ENCODE results near the gene ESPL1. TPM values are rescaled to one million over a fixed set of nuclear protein-coding genes. Genes with fewer than 3 reads are reported as not detected.

ESPL1 gene
- total RNA-seq, 4 donors from 2014 or later = 0.13 to 2.3 (median 0.64) TPM

GRCh38 chr12:53231921-53232645 lies 36.0 kb upstream of the ESPL1 start, which contains the start of gene RARG:
Gene RARG (minus strand): TSS chr12:53232209. CDS start chr12:53227545, 4,664 bp downstream.
- peak; percentile 20 to 27 for TF ChIP-seq POLR2A (IDR thresholded peaks at IDR 0.05)
- TF ChIP-seq EP300 (IDR thresholded peaks at IDR 0.05) = no peak
- peak; percentile 16 for TF ChIP-seq POLR2AphosphoS5 (IDR thresholded peaks at IDR 0.05)
- no peak for TF ChIP-seq CTCF (IDR thresholded peaks at IDR 0.05)
- WGBS, 2 donors (ENCODE audit: low coverage in 1 of 2) = 0% methylated on average over 3 to 10 of the region's 44 CpGs
- no peaks in the 10 kb centered on the region for H3K27me3 ChIP-seq
- H3K4me3 ChIP-seq = peak within 1 kb of the TSS; percentile 57 to 83
- peak within 1 kb of the TSS; percentile 69 to 93 (median 88) for H3K27ac ChIP-seq
- H3K36me3 ChIP-seq = peaks cover 0 to 9% of the 10 kb centered on the region in 2 donors
- H3K9me3 ChIP-seq = no peaks in the 10 kb centered on the region
- peaks cover 0 to 88% (median 35%) of the 10 kb centered on the region in 3 donors for H3K4me1 ChIP-seq
- peak; percentile 83 for ATAC-seq

GRCh38 chr12:53232646-53233461 lies 35.2 kb upstream of the ESPL1 start:
- H3K9me3 ChIP-seq = no peaks in the 10 kb centered on the region
- TF ChIP-seq POLR2A (IDR thresholded peaks at IDR 0.05) = no peak
- TF ChIP-seq EP300 (IDR thresholded peaks at IDR 0.05) = no peak
- TF ChIP-seq CTCF (IDR thresholded peaks at IDR 0.05) = no peak
- TF ChIP-seq POLR2AphosphoS5 (IDR thresholded peaks at IDR 0.05) = no peak
- no peaks in the 10 kb centered on the region for H3K27me3 ChIP-seq

GRCh38 chr12:53233671-53234121 lies 34.4 kb upstream of the ESPL1 start:
- Histone ChIP-seq H3K27me3 (no peaks in the 10 kb centered on the region), H3K4me1 (peaks cover 0 to 72% (median 35%) of the 10 kb centered on the region in 3 donors), H3K36me3 (no peaks in the 10 kb centered on the region), H3K4me3 (no peak overlapping the region), H3K9me3 (no peaks in the 10 kb centered on the region), H3K27ac (peak overlapping the region; percentile 36 to 93 (median 88))
- 0 to 15% methylated on average over 3 to 4 of the region's 7 CpGs for WGBS, 2 donors (ENCODE audit: low coverage in 1 of 2)
- no peak for TF ChIP-seq EP300 (IDR thresholded peaks at IDR 0.05)
- TF ChIP-seq POLR2A (IDR thresholded peaks at IDR 0.05) = no peak
- no peak for TF ChIP-seq POLR2AphosphoS5 (IDR thresholded peaks at IDR 0.05)
- no peak for TF ChIP-seq CTCF (IDR thresholded peaks at IDR 0.05)
- no peak for ATAC-seq

More at GRCh38 chr12:53232646-53233461, 35.2 kb upstream of the ESPL1 start:
- Histone ChIP-seq H3K36me3 (peaks cover 0 to 2% of the 10 kb centered on the region in 2 donors), H3K4me3 (peak overlapping the region; percentile 57 to 83), H3K4me1 (peaks cover 0 to 81% (median 35%) of the 10 kb centered on the region in 3 donors), H3K27ac (peak overlapping the region; percentile 69 to 93 (median 88))
- 3 to 4% methylated on average over 4 to 5 of the region's 11 CpGs for WGBS, 2 donors (ENCODE audit: low coverage in 1 of 2)
- ATAC-seq = peak; percentile 70

- Histone ChIP-seq H3K4me1 (peaks cover 0 to 65% (median 35%) of the 10 kb centered on the region in 3 donors), H3K27me3 (no peaks in the 10 kb centered on the region), H3K9me3 (no peaks in the 10 kb centered on the region), H3K4me3 (no peak overlapping the region), H3K27ac (peak overlapping the region in 3 of 4 donors; percentile 85 to 93 (median 90)), H3K36me3 (no peaks in the 10 kb centered on the region)
- TF ChIP-seq POLR2AphosphoS5 (IDR thresholded peaks at IDR 0.05) = no peak
- TF ChIP-seq CTCF (IDR thresholded peaks at IDR 0.05) = no peak
- no peak for TF ChIP-seq EP300 (IDR thresholded peaks at IDR 0.05)
- TF ChIP-seq POLR2A (IDR thresholded peaks at IDR 0.05) = no peak
- no peak for ATAC-seq
- WGBS, 2 donors (ENCODE audit: low coverage in 1 of 2) = 0 to 5% methylated on average over 1 to 4 of the region's 12 CpGs
Measured at GRCh38 chr12:53234271-53234914, 33.7 kb upstream of the ESPL1 start.

All from gastroesophageal sphincter (tissue), 4 donors.